Neural progenitor cell (in vitro differentiated cells): ENCODE data around the gene PLOD1. TPM values are rescaled to one million over a fixed set of nuclear protein-coding genes. Genes with fewer than 3 reads are reported as not detected.
"Not testable (repeated sequence)": the region's sequence is repeated elsewhere in the genome, so short reads cannot be mapped to it uniquely, and the experiment has no call there.

Source experiments
- DNase-seq: peaks from one replicate; pipeline ENCODE4 v3.0.0-alpha.2; 2016; ENCODE audit warnings: low spot score
- H2AFZ ChIP-seq: fragments of 200-600 bp; sonication (generic); replicated peaks from 2 replicates; pipeline ENCODE4 v1.6.1; 2016; ENCODE audit warnings: antibody characterized with exemption
- H3F3A ChIP-seq: fragments of 200-600 bp; sonication (generic); 2 replicates; pipeline ENCODE4 v1.6.1; 2016; ENCODE audit warnings: antibody characterized with exemption, low read depth
- H3K27ac ChIP-seq: fragments of 200-600 bp; sonication (generic); 2 replicates; pipeline ENCODE4 v1.5.1; 2016; ENCODE audit warnings: mild to moderate bottlenecking
- H3K27me3 ChIP-seq: fragments of 200-600 bp; sonication (generic); 2 replicates; pipeline ENCODE4 v1.6.1; 2016; ENCODE audit warnings: mild to moderate bottlenecking, moderate library complexity
- H3K36me3 ChIP-seq: fragments of 200-600 bp; sonication (generic); 2 replicates; pipeline ENCODE4 v1.5.1; 2016
- H3K4me1 ChIP-seq: fragments of 200-600 bp; sonication (generic); 2 replicates; pipeline ENCODE4 v1.6.1; 2016; ENCODE audit warnings: mixed run types
- H3K4me2 ChIP-seq: fragments of 200-600 bp; sonication (generic); 2 replicates; pipeline ENCODE4 v1.6.1; 2016
- H3K4me3 ChIP-seq: fragments of 200-600 bp; sonication (generic); 2 replicates; pipeline ENCODE4 v1.5.1; 2016
- H3K79me2 ChIP-seq: fragments of 200-600 bp; sonication (generic); 2 replicates; pipeline ENCODE4 v1.6.1; 2016; ENCODE audit warnings: low read depth
- H3K9ac ChIP-seq: fragments of 200-600 bp; sonication (generic); 2 replicates; pipeline ENCODE4 v1.6.1; 2016
- H3K9me3 ChIP-seq: fragments of 200-600 bp; sonication (generic); 2 replicates; pipeline ENCODE4 v1.5.1; 2016; ENCODE audit warnings: low read depth
- H4K20me1 ChIP-seq: fragments of 200-600 bp; sonication (generic); 2 replicates; pipeline ENCODE4 v1.6.1; 2016; ENCODE audit warnings: low read depth
- H3K27ac Mint-ChIP-seq: 3 replicates; pipeline ENCODE4 v1.8.0; 2021; ENCODE audit warnings: mixed read lengths
- H3K27me3 Mint-ChIP-seq: 2 replicates; pipeline ENCODE4 v1.8.0; 2022; ENCODE audit warnings: low read depth, mild to moderate bottlenecking, inconsistent platforms, moderate library complexity, mixed read lengths; ENCODE audit not compliant: insufficient read depth
- H3K36me3 Mint-ChIP-seq: 3 replicates; pipeline ENCODE4 v1.8.0; 2021; ENCODE audit warnings: mixed read lengths
- H3K4me1 Mint-ChIP-seq: 3 replicates; pipeline ENCODE4 v1.8.0; 2021; ENCODE audit warnings: mixed read lengths
- H3K4me3 Mint-ChIP-seq: 3 replicates; pipeline ENCODE4 v1.8.0; 2021; ENCODE audit warnings: mild to moderate bottlenecking, moderate library complexity, mixed read lengths
- H3K9me3 Mint-ChIP-seq: 3 replicates; pipeline ENCODE4 v1.8.0; 2020; ENCODE audit warnings: mixed read lengths
- EZH2 ChIP-seq: fragments of 200-600 bp; sonication (generic); IDR thresholded peaks from 2 replicates; pipeline ENCODE4 v1.6.1; 2017; ENCODE audit warnings: antibody characterized with exemption, mild to moderate bottlenecking, moderate library complexity
- EZH2phosphoT487 ChIP-seq: fragments of 200-600 bp; sonication (generic); IDR thresholded peaks from 2 replicates; pipeline ENCODE4 v1.6.1; 2017; ENCODE audit warnings: antibody characterized with exemption
- total RNA-seq: library from RNA; depleted of rRNA; stranded (reverse); fragments of >200 nt; gene quantifications from 2 replicates; pipeline ENCODE4 v1.2.3, GENCODE V29; 2015; ENCODE audit warnings: low replicate concordance
- TF ChIP-seq, protein P1 (sequence below): fragments of 200-600 bp; sonication (generic); IDR thresholded peaks from 2 replicates; pipeline ENCODE4 v1.5.1; 2017; ENCODE audit warnings: antibody characterized with exemption, mild to moderate bottlenecking

Gene PLOD1
- total RNA-seq, 1 donor from 2014 or later = 27.2 TPM

- Histone ChIP-seq H3K27me3 (peaks cover 16% of the 10 kb centered on the region), H3K4me2 (no peak overlapping the region)
Observed at GRCh38 chr1:11903210-11903609, 31.3 kb upstream of the PLOD1 start.

GRCh38 chr1:11904156-11904555 is 30.4 kb upstream of the PLOD1 start:
- not testable (repeated sequence) for H3K27ac ChIP-seq, H3K9ac ChIP-seq, H3K27me3 ChIP-seq, H3K9me3 ChIP-seq, H3K4me3 ChIP-seq, H3K36me3 ChIP-seq, H4K20me1 ChIP-seq, H3K4me1 ChIP-seq, H3K36me3 Mint-ChIP-seq, H3K4me2 ChIP-seq, H3K9me3 Mint-ChIP-seq, H3K27ac Mint-ChIP-seq, H2AFZ ChIP-seq, H3K4me3 Mint-ChIP-seq, DNase-seq, H3K79me2 ChIP-seq
- peaks cover 16% of the 10 kb centered on the region for H3K4me1 Mint-ChIP-seq
- peaks cover 21% of the 10 kb centered on the region for H3K27me3 Mint-ChIP-seq
- H3F3A ChIP-seq = peaks cover 18% of the 10 kb centered on the region

More at GRCh38 chr1:11903210-11903609, 31.3 kb upstream of the PLOD1 start:
- Histone ChIP-seq H3K27ac (no peak overlapping the region), H4K20me1 (peaks cover 9% of the 10 kb centered on the region), H3F3A (peaks cover 9% of the 10 kb centered on the region), H3K36me3 (no peaks in the 10 kb centered on the region), H3K9ac (no peak overlapping the region), H3K79me2 (no peaks in the 10 kb centered on the region), H3K4me3 (no peak overlapping the region), H3K4me1 (no peaks in the 10 kb centered on the region), H3K9me3 (no peaks in the 10 kb centered on the region), H2AFZ (no peak overlapping the region)
- DNase-seq = no peak
- Mint-ChIP-seq H3K36me3 (no peaks in the 10 kb centered on the region), H3K27ac (no peak overlapping the region), H3K4me1 (peaks cover 11% of the 10 kb centered on the region), H3K9me3 (no peaks in the 10 kb centered on the region), H3K27me3 (peaks cover 20% of the 10 kb centered on the region), H3K4me3 (no peak overlapping the region)
- TF ChIP-seq EZH2 (no peak), EZH2phosphoT487 (no peak)
- TF ChIP-seq, protein P1, sequence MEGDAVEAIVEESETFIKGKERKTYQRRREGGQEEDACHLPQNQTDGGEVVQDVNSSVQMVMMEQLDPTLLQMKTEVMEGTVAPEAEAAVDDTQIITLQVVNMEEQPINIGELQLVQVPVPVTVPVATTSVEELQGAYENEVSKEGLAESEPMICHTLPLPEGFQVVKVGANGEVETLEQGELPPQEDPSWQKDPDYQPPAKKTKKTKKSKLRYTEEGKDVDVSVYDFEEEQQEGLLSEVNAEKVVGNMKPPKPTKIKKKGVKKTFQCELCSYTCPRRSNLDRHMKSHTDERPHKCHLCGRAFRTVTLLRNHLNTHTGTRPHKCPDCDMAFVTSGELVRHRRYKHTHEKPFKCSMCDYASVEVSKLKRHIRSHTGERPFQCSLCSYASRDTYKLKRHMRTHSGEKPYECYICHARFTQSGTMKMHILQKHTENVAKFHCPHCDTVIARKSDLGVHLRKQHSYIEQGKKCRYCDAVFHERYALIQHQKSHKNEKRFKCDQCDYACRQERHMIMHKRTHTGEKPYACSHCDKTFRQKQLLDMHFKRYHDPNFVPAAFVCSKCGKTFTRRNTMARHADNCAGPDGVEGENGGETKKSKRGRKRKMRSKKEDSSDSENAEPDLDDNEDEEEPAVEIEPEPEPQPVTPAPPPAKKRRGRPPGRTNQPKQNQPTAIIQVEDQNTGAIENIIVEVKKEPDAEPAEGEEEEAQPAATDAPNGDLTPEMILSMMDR = no peak

GRCh38 chr1:11904978-11905377 is 29.5 kb upstream of the PLOD1 start:
- Mint-ChIP-seq H3K27me3 (peaks cover 18% of the 10 kb centered on the region), H3K4me3 (no peak overlapping the region), H3K4me1 (peaks cover 21% of the 10 kb centered on the region), H3K27ac (no peak overlapping the region), H3K9me3 (no peaks in the 10 kb centered on the region), H3K36me3 (no peaks in the 10 kb centered on the region)
- Histone ChIP-seq H3K36me3 (no peaks in the 10 kb centered on the region), H3K4me3 (no peak overlapping the region), H3K27me3 (no peaks in the 10 kb centered on the region), H3F3A (peaks cover 26% of the 10 kb centered on the region), H3K9ac (no peak overlapping the region), H3K79me2 (no peaks in the 10 kb centered on the region), H3K9me3 (no peaks in the 10 kb centered on the region), H2AFZ (no peak overlapping the region), H3K27ac (no peak overlapping the region), H3K4me1 (no peaks in the 10 kb centered on the region), H4K20me1 (no peaks in the 10 kb centered on the region), H3K4me2 (no peak overlapping the region)
- TF ChIP-seq EZH2phosphoT487 (no peak), EZH2 (no peak)
- TF ChIP-seq, protein P1 = no peak
- no peak for DNase-seq

DNA sequence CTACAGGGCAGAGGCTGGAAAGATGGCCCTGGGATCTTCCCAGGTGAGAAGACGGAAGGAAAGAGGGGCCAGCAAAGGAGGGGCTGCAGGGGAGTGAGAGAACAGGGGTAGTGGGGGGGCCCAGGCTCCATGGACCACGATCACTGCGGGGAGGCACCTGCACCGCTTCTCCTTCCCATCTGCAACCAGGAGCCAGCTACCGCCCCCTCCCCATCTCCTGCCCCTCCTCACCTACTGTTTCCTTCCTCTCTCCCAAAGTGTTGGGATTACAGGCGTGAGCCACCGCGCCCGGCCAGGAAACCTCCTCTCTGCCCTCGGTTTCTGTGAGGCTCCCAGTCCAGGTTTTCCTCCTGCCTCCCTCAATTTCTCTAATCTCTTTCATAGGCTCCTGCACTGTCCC is 27.6 kb upstream of the PLOD1 start:
- H3K27ac ChIP-seq = no peak overlapping the region
- peak overlapping the region; percentile 78 for H3K27ac Mint-ChIP-seq

More for the DNA sequence above, 27.6 kb upstream of the PLOD1 start:
- DNase-seq = no peak
- Histone ChIP-seq H3K27me3 (no peaks in the 10 kb centered on the region), H3F3A (peaks cover 36% of the 10 kb centered on the region), H3K36me3 (no peaks in the 10 kb centered on the region), H3K4me2 (no peak overlapping the region), H3K4me3 (no peak overlapping the region), H3K4me1 (no peaks in the 10 kb centered on the region), H3K9ac (no peak overlapping the region), H3K9me3 (no peaks in the 10 kb centered on the region), H4K20me1 (no peaks in the 10 kb centered on the region), H2AFZ (peak overlapping the region; percentile 64), H3K79me2 (no peaks in the 10 kb centered on the region)
- peaks cover 21% of the 10 kb centered on the region for H3K4me1 Mint-ChIP-seq
- TF ChIP-seq EZH2phosphoT487 (no peak), EZH2 (no peak)
- TF ChIP-seq, protein P1 = no peak
- peak overlapping the region; percentile 55 for H3K4me3 Mint-ChIP-seq
- H3K36me3 Mint-ChIP-seq = no peaks in the 10 kb centered on the region
- H3K9me3 Mint-ChIP-seq = no peaks in the 10 kb centered on the region
- H3K27me3 Mint-ChIP-seq = peaks cover 14% of the 10 kb centered on the region
